SK-N-SH treated with all-trans-retinoic acid at 6 μM for 48 hours (cell line): Measurements from ENCODE around the gene BTBD17.
"Not testable (repeated sequence)": the region's sequence is repeated elsewhere in the genome, so short reads cannot be mapped to it uniquely, and the experiment has no call there.

Experiments
- ATAC-seq: fragments of 200-7000 bp; cut with Tn5 transposase; 3 replicates; pipeline ENCODE4 v1.9.1; 2020; ENCODE audit warnings: mild to moderate bottlenecking, moderate library complexity
- CREB5 ChIP-seq: fragments of 250-450 bp; sonication (Bioruptor Pico); IDR thresholded peaks from 2 replicates; pipeline ENCODE4 v1.5.1; 2020; ENCODE audit warnings: low read depth, mild to moderate bottlenecking, moderate library complexity
- ESRRG ChIP-seq: fragments of 250-450 bp; sonication (Bioruptor Pico); IDR thresholded peaks from 2 replicates; pipeline ENCODE4 v1.6.1; 2021; ENCODE audit warnings: mild to moderate bottlenecking
- GLIS3 ChIP-seq: fragments of 250-450 bp; sonication (Bioruptor Pico); IDR thresholded peaks from 2 replicates; pipeline ENCODE4 v1.5.0; 2020; ENCODE audit warnings: mild to moderate bottlenecking, moderate library complexity
- ISL1 ChIP-seq: fragments of 250-450 bp; sonication (Bioruptor Pico); IDR thresholded peaks from 2 replicates; pipeline ENCODE4 v2.1.2; 2022; ENCODE audit warnings: mild to moderate bottlenecking, moderate library complexity
- OSR1 ChIP-seq: fragments of 250-450 bp; sonication (Bioruptor Pico); IDR thresholded peaks from 2 replicates; pipeline ENCODE4 v1.8.0; 2022; ENCODE audit warnings: moderate library complexity, mild to moderate bottlenecking, inconsistent platforms
- PPARA ChIP-seq: fragments of 250-450 bp; sonication (Bioruptor Pico); IDR thresholded peaks from 2 replicates; pipeline ENCODE4 v1.5.0; 2020; ENCODE audit warnings: mild to moderate bottlenecking, borderline replicate concordance
- RARB ChIP-seq: fragments of 250-450 bp; sonication (Bioruptor Pico); IDR thresholded peaks from 2 replicates; pipeline ENCODE4 v1.8.0; 2021; ENCODE audit warnings: mild to moderate bottlenecking, moderate library complexity
- TCF4 ChIP-seq: fragments of 250-450 bp; sonication (Bioruptor Pico); IDR thresholded peaks from 2 replicates; pipeline ENCODE4 v1.8.0; 2021; ENCODE audit warnings: mild to moderate bottlenecking, moderate library complexity, borderline replicate concordance
- TOX ChIP-seq: fragments of 250-450 bp; sonication (Bioruptor Pico); IDR thresholded peaks from 2 replicates; pipeline ENCODE4 v1.8.0; 2021; ENCODE audit warnings: mild to moderate bottlenecking, moderate library complexity, borderline replicate concordance
- ZC3H10 ChIP-seq: fragments of 250-450 bp; sonication (Bioruptor Pico); IDR thresholded peaks from 2 replicates; pipeline ENCODE4 v1.5.1; 2021; ENCODE audit warnings: mild to moderate bottlenecking, moderate library complexity
- ZFP3 ChIP-seq: fragments of 250-450 bp; sonication (Bioruptor Pico); IDR thresholded peaks from 2 replicates; pipeline ENCODE4 v1.5.0; 2020; ENCODE audit warnings: mild to moderate bottlenecking, moderate library complexity
- ZFP30 ChIP-seq: fragments of 450-650 bp; formaldehyde crosslinking; IDR thresholded peaks from 2 replicates; pipeline ENCODE4 v1.5.0; 2022; ENCODE audit warnings: mild to moderate bottlenecking, moderate library complexity
- ZNF565 ChIP-seq: fragments of 450-650 bp; formaldehyde crosslinking; conservative IDR thresholded peaks from 2 replicates; pipeline ENCODE4 v1.5.0; 2020; ENCODE audit warnings: low read depth, mild to moderate bottlenecking, moderate library complexity
- ZNF70 ChIP-seq: fragments of 450-650 bp; formaldehyde crosslinking; IDR thresholded peaks from 2 replicates; pipeline ENCODE4 v1.5.0; 2020; ENCODE audit warnings: mild to moderate bottlenecking, moderate library complexity
- ZNF8 ChIP-seq: fragments of 450-650 bp; formaldehyde crosslinking; IDR thresholded peaks from 2 replicates; pipeline ENCODE4 v1.5.0; 2020; ENCODE audit warnings: mild to moderate bottlenecking, moderate library complexity
- TF ChIP-seq, protein P1 (sequence below): fragments of 250-450 bp; sonication (Bioruptor Pico); IDR thresholded peaks from 2 replicates; pipeline ENCODE4 v1.5.0; 2020; ENCODE audit warnings: mild to moderate bottlenecking, moderate library complexity
- TF ChIP-seq, protein P2 (sequence below): fragments of 250-450 bp; sonication (Bioruptor Pico); IDR thresholded peaks from 2 replicates; pipeline ENCODE4 v1.5.1; 2021; ENCODE audit warnings: mild to moderate bottlenecking, moderate library complexity
- TF ChIP-seq, protein P3 (sequence below): fragments of 250-450 bp; sonication (Bioruptor Pico); IDR thresholded peaks from 2 replicates; pipeline ENCODE4 v1.8.0; 2021; ENCODE audit warnings: low read depth, mild to moderate bottlenecking, moderate library complexity, borderline replicate concordance

BTBD17 gene

GRCh38 chr17:74407384-74407783 lies 45.7 kb upstream of the BTBD17 start:
- TF ChIP-seq OSR1 (no peak), TOX (CRISPR knock-in tag) (no peak), ZFP3 (no peak), ZFP30 (no peak), RARB (CRISPR knock-in tag) (no peak), ZNF70 (no peak)
- TF ChIP-seq, protein P1, sequence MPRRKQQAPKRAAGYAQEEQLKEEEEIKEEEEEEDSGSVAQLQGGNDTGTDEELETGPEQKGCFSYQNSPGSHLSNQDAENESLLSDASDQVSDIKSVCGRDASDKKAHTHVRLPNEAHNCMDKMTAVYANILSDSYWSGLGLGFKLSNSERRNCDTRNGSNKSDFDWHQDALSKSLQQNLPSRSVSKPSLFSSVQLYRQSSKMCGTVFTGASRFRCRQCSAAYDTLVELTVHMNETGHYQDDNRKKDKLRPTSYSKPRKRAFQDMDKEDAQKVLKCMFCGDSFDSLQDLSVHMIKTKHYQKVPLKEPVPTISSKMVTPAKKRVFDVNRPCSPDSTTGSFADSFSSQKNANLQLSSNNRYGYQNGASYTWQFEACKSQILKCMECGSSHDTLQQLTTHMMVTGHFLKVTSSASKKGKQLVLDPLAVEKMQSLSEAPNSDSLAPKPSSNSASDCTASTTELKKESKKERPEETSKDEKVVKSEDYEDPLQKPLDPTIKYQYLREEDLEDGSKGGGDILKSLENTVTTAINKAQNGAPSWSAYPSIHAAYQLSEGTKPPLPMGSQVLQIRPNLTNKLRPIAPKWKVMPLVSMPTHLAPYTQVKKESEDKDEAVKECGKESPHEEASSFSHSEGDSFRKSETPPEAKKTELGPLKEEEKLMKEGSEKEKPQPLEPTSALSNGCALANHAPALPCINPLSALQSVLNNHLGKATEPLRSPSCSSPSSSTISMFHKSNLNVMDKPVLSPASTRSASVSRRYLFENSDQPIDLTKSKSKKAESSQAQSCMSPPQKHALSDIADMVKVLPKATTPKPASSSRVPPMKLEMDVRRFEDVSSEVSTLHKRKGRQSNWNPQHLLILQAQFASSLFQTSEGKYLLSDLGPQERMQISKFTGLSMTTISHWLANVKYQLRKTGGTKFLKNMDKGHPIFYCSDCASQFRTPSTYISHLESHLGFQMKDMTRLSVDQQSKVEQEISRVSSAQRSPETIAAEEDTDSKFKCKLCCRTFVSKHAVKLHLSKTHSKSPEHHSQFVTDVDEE (CRISPR knock-in tag): no peak
- TF ChIP-seq, all 23 proteins: peak for 0
- no peak for ATAC-seq

DNA sequence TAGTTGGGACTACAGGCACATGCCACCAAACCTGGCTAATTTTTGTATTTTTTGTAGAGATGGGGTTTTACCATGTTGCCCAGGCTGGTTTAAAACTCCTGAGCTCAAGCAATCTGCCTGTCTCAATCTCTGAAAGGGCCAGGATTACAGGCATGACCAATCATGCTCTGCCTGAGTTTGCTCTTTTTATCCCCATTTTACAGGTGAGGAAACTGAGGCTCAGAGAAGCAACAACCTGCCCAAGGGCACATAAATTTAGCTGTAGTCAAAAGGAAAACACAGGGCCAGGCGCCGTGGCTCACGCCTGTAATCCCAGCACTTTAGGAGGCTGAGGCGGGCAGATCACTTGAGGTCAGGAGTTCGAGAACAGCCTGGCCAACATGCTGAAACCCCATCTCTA lies 43.6 kb upstream of the BTBD17 start:
- ATAC-seq: not testable (repeated sequence)

DNA sequence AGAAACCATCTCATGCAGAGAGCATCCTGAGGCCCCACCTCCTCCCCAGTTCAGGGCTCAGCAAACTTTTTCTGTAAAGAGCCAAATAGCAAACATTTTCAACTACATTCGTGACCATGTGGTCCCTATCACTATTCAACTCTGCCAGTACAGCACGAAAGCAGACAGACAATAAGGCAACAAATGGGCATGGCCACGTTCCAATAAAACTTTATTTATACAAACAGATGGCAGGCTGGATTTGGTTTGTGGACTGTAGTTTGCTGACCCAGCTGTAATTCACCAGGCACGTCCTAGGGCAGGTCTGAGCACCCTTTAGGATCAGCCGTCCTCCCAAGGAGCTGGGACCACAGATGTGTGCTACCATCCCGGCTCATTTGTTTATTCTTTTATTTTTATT lies 43.1 kb upstream of the BTBD17 start:
- TF ChIP-seq ZFP30 (no peak), ESRRG (no peak), ZNF565 (CRISPR knock-in tag) (no peak), ZNF8 (CRISPR knock-in tag) (no peak), TCF4 (CRISPR knock-in tag) (no peak), ISL1 (CRISPR knock-in tag) (no peak), ZC3H10 (CRISPR knock-in tag) (no peak), GLIS3 (CRISPR knock-in tag) (no peak), OSR1 (no peak), ZFP3 (no peak), ZNF70 (no peak)
- TF ChIP-seq, protein P2, sequence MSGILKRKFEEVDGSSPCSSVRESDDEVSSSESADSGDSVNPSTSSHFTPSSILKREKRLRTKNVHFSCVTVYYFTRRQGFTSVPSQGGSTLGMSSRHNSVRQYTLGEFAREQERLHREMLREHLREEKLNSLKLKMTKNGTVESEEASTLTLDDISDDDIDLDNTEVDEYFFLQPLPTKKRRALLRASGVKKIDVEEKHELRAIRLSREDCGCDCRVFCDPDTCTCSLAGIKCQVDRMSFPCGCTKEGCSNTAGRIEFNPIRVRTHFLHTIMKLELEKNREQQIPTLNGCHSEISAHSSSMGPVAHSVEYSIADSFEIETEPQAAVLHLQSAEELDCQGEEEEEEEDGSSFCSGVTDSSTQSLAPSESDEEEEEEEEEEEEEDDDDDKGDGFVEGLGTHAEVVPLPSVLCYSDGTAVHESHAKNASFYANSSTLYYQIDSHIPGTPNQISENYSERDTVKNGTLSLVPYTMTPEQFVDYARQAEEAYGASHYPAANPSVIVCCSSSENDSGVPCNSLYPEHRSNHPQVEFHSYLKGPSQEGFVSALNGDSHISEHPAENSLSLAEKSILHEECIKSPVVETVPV (CRISPR knock-in tag): no peak
- TF ChIP-seq, protein P3, sequence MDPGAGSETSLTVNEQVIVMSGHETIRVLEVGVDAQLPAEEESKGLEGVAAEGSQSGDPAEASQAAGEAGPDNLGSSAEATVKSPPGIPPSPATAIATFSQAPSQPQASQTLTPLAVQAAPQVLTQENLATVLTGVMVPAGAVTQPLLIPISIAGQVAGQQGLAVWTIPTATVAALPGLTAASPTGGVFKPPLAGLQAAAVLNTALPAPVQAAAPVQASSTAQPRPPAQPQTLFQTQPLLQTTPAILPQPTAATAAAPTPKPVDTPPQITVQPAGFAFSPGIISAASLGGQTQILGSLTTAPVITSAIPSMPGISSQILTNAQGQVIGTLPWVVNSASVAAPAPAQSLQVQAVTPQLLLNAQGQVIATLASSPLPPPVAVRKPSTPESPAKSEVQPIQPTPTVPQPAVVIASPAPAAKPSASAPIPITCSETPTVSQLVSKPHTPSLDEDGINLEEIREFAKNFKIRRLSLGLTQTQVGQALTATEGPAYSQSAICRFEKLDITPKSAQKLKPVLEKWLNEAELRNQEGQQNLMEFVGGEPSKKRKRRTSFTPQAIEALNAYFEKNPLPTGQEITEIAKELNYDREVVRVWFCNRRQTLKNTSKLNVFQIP (CRISPR knock-in tag): no peak
- ATAC-seq: no peak

DNA sequence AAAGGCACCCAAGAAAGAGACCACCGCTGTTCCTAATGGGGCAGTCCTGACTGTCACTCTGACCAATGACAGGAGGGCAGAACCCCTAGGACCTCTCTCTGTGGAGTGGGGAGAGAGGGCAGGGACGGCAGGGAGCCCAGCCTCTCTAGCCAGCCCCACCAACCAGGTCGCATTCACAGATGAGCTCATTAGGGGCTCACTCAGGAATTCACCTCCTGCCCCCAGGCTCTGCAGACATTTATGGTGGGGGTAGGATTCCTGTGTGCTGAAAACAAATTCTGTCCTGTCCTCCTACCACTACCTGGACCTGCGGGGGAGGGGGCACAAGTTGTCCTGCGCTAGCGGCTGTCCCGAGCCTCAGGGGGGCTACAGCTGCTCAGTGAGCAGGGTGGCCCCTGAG lies 42.5 kb upstream of the BTBD17 start:
- no peak for ATAC-seq
- TF ChIP-seq PPARA: no peak
- TF ChIP-seq, protein P3 (CRISPR knock-in tag): no peak
- TF ChIP-seq OSR1: no peak
- no peak for TF ChIP-seq RARB (CRISPR knock-in tag)
- no peak for TF ChIP-seq ZNF565 (CRISPR knock-in tag)
- TF ChIP-seq, protein P1 (CRISPR knock-in tag): no peak
- no peak for TF ChIP-seq CREB5 (CRISPR knock-in tag)
- TF ChIP-seq ZFP3: no peak
- TF ChIP-seq, protein P2 (CRISPR knock-in tag): no peak
- TF ChIP-seq ZFP30: no peak
- TF ChIP-seq, all 23 proteins: peak for 0
